ENCODE measurements around the gene MSL2. TPM values are rescaled to one million over a fixed set of nuclear protein-coding genes. Genes with fewer than 3 reads are reported as not detected.
"Not testable (repeated sequence)": the region's sequence is repeated elsewhere in the genome, so short reads cannot be mapped to it uniquely, and the experiment has no call there.

Gene MSL2
- total RNA-seq, 1 experiment from 2014 or later = 35.6 TPM

- H3K36me3 ChIP-seq (ENCODE audit: control insufficient read depth, insufficient read depth, low read length) = no peaks in the 10 kb centered on the region; the same call in 1 of the 2 replicates
- peak overlapping the region; percentile 97 for H3K4me3 ChIP-seq (ENCODE audit: low read depth in 2 of 2, low read length in 2 of 2)
- H3K4me1 ChIP-seq (ENCODE audit: control insufficient read depth, insufficient read depth, low read length) = peaks cover 24% of the 10 kb centered on the region
- BruUV-seq (replicated peaks) = no TSS peak
- no peaks in the 10 kb centered on the region for H3K27me3 ChIP-seq (ENCODE audit: control insufficient read depth, insufficient read depth, low read length)
- ATAC-seq = no peak
- TF ChIP-seq POLR2AphosphoS5 (IDR thresholded peaks at IDR 0.05; ENCODE audit: low read depth, low read length) = no peak
- TF ChIP-seq, protein P1, sequence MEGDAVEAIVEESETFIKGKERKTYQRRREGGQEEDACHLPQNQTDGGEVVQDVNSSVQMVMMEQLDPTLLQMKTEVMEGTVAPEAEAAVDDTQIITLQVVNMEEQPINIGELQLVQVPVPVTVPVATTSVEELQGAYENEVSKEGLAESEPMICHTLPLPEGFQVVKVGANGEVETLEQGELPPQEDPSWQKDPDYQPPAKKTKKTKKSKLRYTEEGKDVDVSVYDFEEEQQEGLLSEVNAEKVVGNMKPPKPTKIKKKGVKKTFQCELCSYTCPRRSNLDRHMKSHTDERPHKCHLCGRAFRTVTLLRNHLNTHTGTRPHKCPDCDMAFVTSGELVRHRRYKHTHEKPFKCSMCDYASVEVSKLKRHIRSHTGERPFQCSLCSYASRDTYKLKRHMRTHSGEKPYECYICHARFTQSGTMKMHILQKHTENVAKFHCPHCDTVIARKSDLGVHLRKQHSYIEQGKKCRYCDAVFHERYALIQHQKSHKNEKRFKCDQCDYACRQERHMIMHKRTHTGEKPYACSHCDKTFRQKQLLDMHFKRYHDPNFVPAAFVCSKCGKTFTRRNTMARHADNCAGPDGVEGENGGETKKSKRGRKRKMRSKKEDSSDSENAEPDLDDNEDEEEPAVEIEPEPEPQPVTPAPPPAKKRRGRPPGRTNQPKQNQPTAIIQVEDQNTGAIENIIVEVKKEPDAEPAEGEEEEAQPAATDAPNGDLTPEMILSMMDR (IDR thresholded peaks at IDR 0.05) = no peak
- no peak for TF ChIP-seq SIN3A (IDR thresholded peaks at IDR 0.05; ENCODE audit: borderline replicate concordance, insufficient read depth, low read depth, low read length)
- TF ChIP-seq TCF7L2 (IDR thresholded peaks at IDR 0.05; ENCODE audit: low read depth, low read length) = no peak
- TF ChIP-seq REST (IDR thresholded peaks at IDR 0.05; ENCODE audit: insufficient read depth in 1 of 2, low read depth in 2 of 2, low read length in 1 of 2) = no peak
- peak overlapping the region; percentile 95 for H3K27ac ChIP-seq (ENCODE audit: low read length)
- in situ Hi-C loops (cut with HindIII; ENCODE audit: low pct_unique_long_range_greater_than_20kb, low sequenced_read_pairs) (no loop called here), intact Hi-C loops (cut with micrococcal nuclease; ENCODE audit: unreplicated experiment) (loop anchor here (5.0 kb wide), 1 partner anchor 116 kb away; no protein-coding TSS in a partner anchor)
- CTCF ChIA-PET = interaction anchor here (0.7 kb wide), 1 partner anchor 116 kb away, joined by 3 read pairs; no protein-coding TSS in a partner anchor
- DNase-seq (ENCODE audit: low read depth, low spot score) = no peak
- H3K9me3 ChIP-seq (ENCODE audit: control insufficient read depth, insufficient read depth, low read depth, low read length) = no peaks in the 10 kb centered on the region
- POLR2A ChIA-PET = interaction anchor here (0.6 to 0.8 kb wide), 3 partner anchors 45 to 59 kb away, joined by 3 to 6 read pairs (median 4); partner anchors contain the start of gene PCCB
Observed at GRCh38 chr3:136192831-136193230, 3.3 kb downstream of the MSL2 start.

DNA sequence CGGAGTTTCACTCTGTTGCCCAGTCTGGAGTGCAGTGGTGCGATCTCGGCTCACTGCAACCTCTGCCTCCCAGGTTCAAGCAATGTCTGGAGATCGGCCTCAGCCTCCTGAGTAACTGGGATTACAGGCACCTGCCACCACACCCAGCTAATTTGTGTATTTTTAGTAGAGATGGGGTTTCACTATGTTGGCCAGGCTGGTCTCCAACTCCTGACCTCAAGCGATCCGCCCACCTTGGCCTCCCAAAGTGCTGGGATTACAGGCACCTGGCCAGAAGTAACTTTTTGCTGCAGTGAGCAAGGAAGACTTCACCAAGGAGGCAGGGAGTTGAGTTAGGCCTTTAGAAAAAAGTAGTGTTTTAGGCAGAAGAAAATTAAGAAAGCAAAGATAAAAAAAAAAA, 3.9 kb downstream of the MSL2 start:
- H3K36me3 ChIP-seq (ENCODE audit: control insufficient read depth, insufficient read depth, low read length); H3K27me3 ChIP-seq (ENCODE audit: control insufficient read depth, insufficient read depth, low read length); H3K9me3 ChIP-seq (ENCODE audit: control insufficient read depth, insufficient read depth, low read depth, low read length); BruUV-seq (replicated peaks); in situ Hi-C loops (cut with HindIII; ENCODE audit: low pct_unique_long_range_greater_than_20kb, low sequenced_read_pairs); DNase-seq (ENCODE audit: low read depth, low spot score); ATAC-seq: not testable (repeated sequence)
- ChIA-PET POLR2A (interaction anchor here (0.8 kb wide), 1 partner anchor 44 kb away, joined by 6 read pairs; no protein-coding TSS in a partner anchor), CTCF (interaction anchor here (0.6 to 0.7 kb wide), 2 partner anchors 25 to 115 kb away, joined by 3 read pairs; no protein-coding TSS in a partner anchor)
- intact Hi-C loops (cut with micrococcal nuclease; ENCODE audit: unreplicated experiment) = loop anchor here (5.0 kb wide), 1 partner anchor 115 kb away; no protein-coding TSS in a partner anchor
- Histone ChIP-seq H3K4me3 (ENCODE audit: low read depth in 2 of 2, low read length in 2 of 2) (peak overlapping the region; percentile 97), H3K27ac (ENCODE audit: low read length) (peak overlapping the region; percentile 95), H3K4me1 (ENCODE audit: control insufficient read depth, insufficient read depth, low read length) (peaks cover 24% of the 10 kb centered on the region)
